Esophagus squamous epithelium (tissue), 5 donors: ENCODE measurements around the gene SYT14. TPM values are rescaled to one million over a fixed set of nuclear protein-coding genes. Genes with fewer than 3 reads are reported as not detected.

Experiments used
- DNase-seq: peaks from one replicate; lab custom pipeline; 2025; lab: John Stamatoyannopoulos, UW
- H3K27ac ChIP-seq, 4 donors: fragments of 200-600 bp; sonication (generic); one replicate each; pipeline ENCODE4 v1.5.1; 2016 to 2019; ENCODE audit warnings: mild to moderate bottlenecking in 1 of 4
- H3K27me3 ChIP-seq, 4 donors: fragments of 200-600 bp; sonication (generic); 1 replicate in 3 of 4; 2 replicates in 1 of 4; pipeline versions ENCODE4 v1.5.1 to v1.6.0; 2017 to 2021; ENCODE audit warnings: antibody characterized with exemption in 1 of 4
- H3K36me3 ChIP-seq, 3 donors: fragments of 200-600 bp; sonication (generic); one replicate each; pipeline ENCODE4 v1.5.1; 2016 to 2019
- H3K4me1 ChIP-seq, 3 donors: fragments of 200-600 bp; sonication (generic); one replicate each; pipeline ENCODE4 v1.5.1; 2017 to 2019
- H3K4me3 ChIP-seq, 4 donors: fragments of 200-600 bp; sonication (generic); 1 replicate in 3 of 4; 2 replicates in 1 of 4; pipeline ENCODE4 v1.5.1; 2016 to 2019; ENCODE audit warnings: mild to moderate bottlenecking in 2 of 4, moderate library complexity in 1 of 4
- H3K9me3 ChIP-seq, 3 donors: fragments of 200-600 bp; sonication (generic); one replicate each; pipeline ENCODE4 v1.5.1; 2016 to 2019
- CTCF ChIP-seq, 6 experiments: fragments of 450-650 bp in 4 of 6; fragments of 200-600 bp in 2 of 6; sonication (generic) in 2 of 6; IDR thresholded peaks; one replicate each; pipeline ENCODE4 v1.5.1; 2016 to 2019; ENCODE audit warnings: antibody characterized with exemption in 6 of 6, mild to moderate bottlenecking in 4 of 6, moderate library complexity in 4 of 6
- POLR2A ChIP-seq, 4 donors: fragments of 450-650 bp; IDR thresholded peaks; one replicate each; pipeline ENCODE4 v1.6.1; 2017; ENCODE audit warnings: antibody characterized with exemption in 4 of 4, mild to moderate bottlenecking in 4 of 4, moderate library complexity in 3 of 4
- WGBS, 2 donors: methylation state at CpG; one replicate each; pipeline ENCODE4 v1.1.5; 2018; 5-methylcytosine and 5-hydroxymethylcytosine counted together
- intact Hi-C: fragments of 100-400 bp; cut with DNase I; formaldehyde crosslinking; loops from one replicate; pipeline ENCODE4 v1.15.0; 2022
- total RNA-seq, 4 donors: library from RNA; depleted of rRNA; stranded (reverse); fragments of >200 nt; gene quantifications; one replicate each; pipeline ENCODE4 v1.1.0, GENCODE V29; 2016
- donor health status: DM: yes; HTN: yes; CAD: no.

SYT14 gene
- total RNA-seq, 4 donors from 2014 or later = not detected

DNA sequence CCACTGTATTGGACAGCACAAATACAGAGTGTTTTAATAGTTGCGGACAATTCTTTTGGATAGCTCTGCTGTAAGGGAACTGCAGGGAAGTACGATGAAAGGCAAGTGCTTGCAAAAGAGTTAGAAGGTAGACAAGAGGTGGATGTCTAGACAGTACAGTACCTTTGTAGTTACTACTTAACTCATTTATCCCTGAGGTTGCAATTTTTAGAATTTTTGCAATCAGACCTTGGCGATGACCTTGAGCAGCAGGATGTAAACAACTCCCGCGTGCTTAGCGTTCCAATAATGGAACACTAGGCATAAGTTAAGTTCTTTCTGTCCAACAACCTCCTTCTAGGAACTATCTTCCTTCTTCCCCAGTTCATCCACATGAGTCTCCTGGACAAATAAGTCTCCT is 1.9 kb upstream of the SYT14 start:
- DNase-seq = no peak
- intact Hi-C loops = no loop called here
- Histone ChIP-seq H3K9me3 (no peaks in the 10 kb centered on the region), H3K27me3 (peaks cover 0 to 56% (median 0%) of the 10 kb centered on the region in 4 donors), H3K4me3 (no peak overlapping the region), H3K36me3 (no peaks in the 10 kb centered on the region), H3K27ac (no peak overlapping the region), H3K4me1 (peaks cover 0 to 11% (median 7%) of the 10 kb centered on the region in 3 donors)
- 91 to 92% methylated on average over 6 of the region's 6 CpGs for WGBS, 2 donors
- TF ChIP-seq POLR2A (IDR thresholded peaks at IDR 0.05) (no peak), CTCF (IDR thresholded peaks at IDR 0.05) (no peak)

GRCh38 chr1:209945377-209945776 is 7.4 kb downstream of the SYT14 start:
- Histone ChIP-seq H3K4me3 (no peak overlapping the region), H3K27ac (no peak overlapping the region), H3K4me1 (no peaks in the 10 kb centered on the region), H3K9me3 (no peaks in the 10 kb centered on the region), H3K27me3 (peaks cover 0 to 21% (median 0%) of the 10 kb centered on the region in 4 donors), H3K36me3 (no peaks in the 10 kb centered on the region)
- DNase-seq = no peak
- TF ChIP-seq CTCF (IDR thresholded peaks at IDR 0.05) (no peak), POLR2A (IDR thresholded peaks at IDR 0.05) (no peak)
- WGBS, 2 donors = 55 to 78% methylated on average over 2 of the region's 2 CpGs
- intact Hi-C loops = no loop called here

DNA sequence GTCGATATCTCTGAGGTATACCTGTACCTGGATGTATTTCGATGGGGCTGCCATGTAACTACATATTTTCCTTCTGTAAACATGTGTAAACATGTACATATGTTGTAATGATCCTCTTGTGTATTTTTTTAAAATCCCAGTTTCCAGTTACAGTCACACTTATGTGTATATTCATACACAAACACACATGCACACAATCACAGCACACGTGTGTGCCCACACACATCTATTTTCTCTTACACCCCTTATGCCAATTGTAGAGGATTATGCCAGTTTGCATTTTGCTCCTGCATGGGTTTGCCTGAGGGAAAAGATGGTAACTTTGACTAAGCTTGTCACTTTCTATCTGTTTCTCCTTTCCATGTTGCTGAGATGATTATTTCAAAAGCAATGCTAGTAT is 10.1 kb downstream of the SYT14 start:
- Histone ChIP-seq H3K27me3 (peaks cover 0 to 5% (median 0%) of the 10 kb centered on the region in 4 donors), H3K27ac (no peak overlapping the region), H3K4me3 (no peak overlapping the region), H3K36me3 (no peaks in the 10 kb centered on the region), H3K4me1 (no peaks in the 10 kb centered on the region), H3K9me3 (no peaks in the 10 kb centered on the region)
- WGBS, 2 donors = 68 to 69% methylated on average over 3 of the region's 3 CpGs
- intact Hi-C loops = no loop called here
- no peak for TF ChIP-seq CTCF (IDR thresholded peaks at IDR 0.05)
- no peak for TF ChIP-seq POLR2A (IDR thresholded peaks at IDR 0.05)
- DNase-seq = no peak

- no peak for TF ChIP-seq CTCF (IDR thresholded peaks at IDR 0.05)
- no peak for TF ChIP-seq POLR2A (IDR thresholded peaks at IDR 0.05)
Observed at GRCh38 chr1:209956116-209956515, 18.1 kb downstream of the SYT14 start.

DNA sequence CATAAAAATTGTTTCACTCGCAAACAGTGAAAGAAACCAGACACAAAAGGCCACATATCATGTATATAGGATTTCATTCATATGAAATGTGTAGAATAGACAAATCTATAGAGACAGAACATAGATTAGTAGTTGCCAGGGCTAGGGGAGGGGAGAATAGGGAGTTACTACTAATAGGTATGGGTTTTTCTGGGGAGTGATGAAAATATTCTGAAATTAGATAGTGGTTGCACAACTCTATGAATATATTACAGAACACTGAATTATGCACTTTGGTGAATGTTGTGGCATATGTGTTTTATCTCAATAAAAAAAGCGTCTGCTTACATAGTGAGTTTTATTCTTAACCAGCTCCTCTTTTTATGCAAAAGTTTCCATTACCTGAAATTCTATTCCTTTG is 21.6 kb downstream of the SYT14 start:
- H3K9me3 ChIP-seq = no peaks in the 10 kb centered on the region
- no peak overlapping the region for H3K4me3 ChIP-seq
- DNase-seq = no peak
- H3K27ac ChIP-seq = no peak overlapping the region
- no peaks in the 10 kb centered on the region for H3K27me3 ChIP-seq
- WGBS, 2 donors = 79 to 91% methylated on average over 2 of the region's 2 CpGs
- no peak for TF ChIP-seq CTCF (IDR thresholded peaks at IDR 0.05)
- no peaks in the 10 kb centered on the region for H3K36me3 ChIP-seq
- no peaks in the 10 kb centered on the region for H3K4me1 ChIP-seq
- intact Hi-C loops = no loop called here

More at GRCh38 chr1:209956116-209956515, 18.1 kb downstream of the SYT14 start:
- no peaks in the 10 kb centered on the region for H3K9me3 ChIP-seq
- H3K4me1 ChIP-seq = no peaks in the 10 kb centered on the region
- H3K4me3 ChIP-seq = no peak overlapping the region
- WGBS, 2 donors = 93 to 94% methylated on average over 2 of the region's 2 CpGs
- no peak for DNase-seq
- no peaks in the 10 kb centered on the region for H3K36me3 ChIP-seq
- H3K27me3 ChIP-seq = peaks cover 0 to 4% (median 0%) of the 10 kb centered on the region in 4 donors
- intact Hi-C loops = no loop called here
- no peak overlapping the region for H3K27ac ChIP-seq
